ENCODE data around the gene SPATA24.
"Not testable (repeated sequence)": the region's sequence is repeated elsewhere in the genome, so short reads cannot be mapped to it uniquely, and the experiment has no call there.

Gene SPATA24

GRCh38 chr5:139394654-139395566 is 9.0 kb downstream of the SPATA24 start, which contains the start of gene PROB1:
TSS of gene PROB1 (minus strand) at chr5:139395104. CDS start at chr5:139395081, 23 bp downstream.
- no peak for DNase-seq (ENCODE audit: low read depth)

- DNase-seq (ENCODE audit: low read depth): no peak
Measured at GRCh38 chr5:139394123-139394653, 9.7 kb downstream of the SPATA24 start.

GRCh38 chr5:139393497-139394122 is 10.3 kb downstream of the SPATA24 start:
- no peak for DNase-seq (ENCODE audit: low read depth)

GRCh38 chr5:139392678-139393496 is 11.0 kb downstream of the SPATA24 start:
- DNase-seq (ENCODE audit: low read depth): peak; percentile 54

- no peak for DNase-seq (ENCODE audit: low read depth)
Measured at GRCh38 chr5:139392324-139392677, 11.6 kb downstream of the SPATA24 start.

- DNase-seq (ENCODE audit: low read depth): no peak
Measured at GRCh38 chr5:139391570-139392323, 12.1 kb downstream of the SPATA24 start.

- DNase-seq (ENCODE audit: low read depth): no peak
Measured at GRCh38 chr5:139390639-139391569, 13.0 kb downstream of the SPATA24 start.

GRCh38 chr5:139389701-139390638 is 13.9 kb downstream of the SPATA24 start, which contains the start of gene MZB1:
TSS of gene MZB1 (minus strand) at chr5:139389913. CDS start at chr5:139389856, 57 bp downstream.
- peak; percentile 31 for DNase-seq (ENCODE audit: low read depth)

- DNase-seq (ENCODE audit: low read depth): no peak
Measured at GRCh38 chr5:139388198-139388821, 15.6 kb downstream of the SPATA24 start.

- no peak for DNase-seq (ENCODE audit: low read depth)
Measured at GRCh38 chr5:139387611-139388197, 16.2 kb downstream of the SPATA24 start.

GRCh38 chr5:139386956-139387355 is 16.9 kb downstream of the SPATA24 start:
- not testable (repeated sequence) for DNase-seq (ENCODE audit: low read depth)

GRCh38 chr5:139386050-139386438 is 17.8 kb downstream of the SPATA24 start:
- no peak for DNase-seq (ENCODE audit: low read depth)

- no peak for DNase-seq (ENCODE audit: low read depth)
Measured at GRCh38 chr5:139385061-139386049, 18.5 kb downstream of the SPATA24 start.

GRCh38 chr5:139384591-139385051 is 19.3 kb downstream of the SPATA24 start:
- DNase-seq (ENCODE audit: low read depth): no peak

GRCh38 chr5:139383993-139384590 is 19.8 kb downstream of the SPATA24 start:
- no peak for DNase-seq (ENCODE audit: low read depth)

- no peak for DNase-seq (ENCODE audit: low read depth)
Measured at GRCh38 chr5:139383275-139383992, 20.5 kb downstream of the SPATA24 start, which contains the start of gene SLC23A1. TSS of gene SLC23A1 (minus strand) at chr5:139383297. CDS start at chr5:139383253, 44 bp downstream.
